Astrocyte (in vitro differentiated cells and primary cell): Measurements from ENCODE around the gene NOD1.

ENCODE experiments used
- CTCF ChIP-seq: IDR thresholded peaks from 2 replicates; pipeline ENCODE4 v1.5.1; 2011; ENCODE audit warnings: low read depth, mild to moderate bottlenecking, inconsistent platforms, low read length, moderate library complexity; ENCODE audit not compliant: insufficient read depth
- EZH2 ChIP-seq: IDR thresholded peaks from 2 replicates; pipeline ENCODE4 v1.6.1; 2012; ENCODE audit warnings: mild to moderate bottlenecking, low read length, inconsistent platforms; ENCODE audit not compliant: insufficient read depth

GRCh38 chr7:30493228-30493627 is 14.6 kb upstream of the NOD1 start:
- no peak for TF ChIP-seq CTCF
- no peak for TF ChIP-seq EZH2
